GM19463 (cell line): ENCODE results near the gene GRPEL2.
A peak's percentile ranks its signal among the peaks of the same experiment; 100 is the strongest.
"Not testable (repeated sequence)": the region's sequence is repeated elsewhere in the genome, so short reads cannot be mapped to it uniquely, and the experiment has no call there.

Experiments
- ATAC-seq: cut with Tn5 transposase; IDR thresholded peaks from one replicate; pipeline ENCODE4 v1.9.1; 2021; ENCODE audit warnings: mild to moderate bottlenecking, moderate library complexity; ENCODE audit not compliant: unreplicated experiment

GRPEL2 gene

GRCh38 chr5:149374801-149375200, 29.5 kb downstream of the GRPEL2 start:
- ATAC-seq: no peak

- no peak for ATAC-seq
These were observed 30.1 kb downstream of the GRPEL2 start for GRCh38 chr5:149375434-149375833.

GRCh38 chr5:149376104-149376503, 30.8 kb downstream of the GRPEL2 start:
- no peak for ATAC-seq

- ATAC-seq: no peak
These were observed 31.6 kb downstream of the GRPEL2 start for GRCh38 chr5:149376711-149377447.

- no peak for ATAC-seq
These were observed 33.0 kb downstream of the GRPEL2 start for GRCh38 chr5:149378241-149378820.

- ATAC-seq: no peak
These were observed 34.0 kb downstream of the GRPEL2 start, which contains the start of gene IL17B for GRCh38 chr5:149379177-149379761. TSS of gene IL17B (minus strand) at chr5:149379292. CDS start at chr5:149379225, 67 bp downstream.

GRCh38 chr5:149379818-149380374, 34.6 kb downstream of the GRPEL2 start:
- no peak for ATAC-seq

GRCh38 chr5:149380466-149381121, 35.3 kb downstream of the GRPEL2 start:
- ATAC-seq: no peak

GRCh38 chr5:149381261-149381985, 36.1 kb downstream of the GRPEL2 start:
- peak; percentile 14 for ATAC-seq

GRCh38 chr5:149381986-149382338, 36.7 kb downstream of the GRPEL2 start:
- ATAC-seq: peak; percentile 82

GRCh38 chr5:149382517-149383220, 37.4 kb downstream of the GRPEL2 start:
- no peak for ATAC-seq

- ATAC-seq: no peak
These were observed 38.1 kb downstream of the GRPEL2 start for GRCh38 chr5:149383399-149383798.

GRCh38 chr5:149386166-149386565, 40.9 kb downstream of the GRPEL2 start:
- ATAC-seq: no peak

- no peak for ATAC-seq
These were observed 41.9 kb downstream of the GRPEL2 start for GRCh38 chr5:149387081-149387631.

- no peak for ATAC-seq
These were observed 42.7 kb downstream of the GRPEL2 start for GRCh38 chr5:149387982-149388381.

GRCh38 chr5:149388498-149389190, 43.3 kb downstream of the GRPEL2 start:
- ATAC-seq: no peak

- ATAC-seq: no peak
These were observed 44.5 kb downstream of the GRPEL2 start for GRCh38 chr5:149389552-149390495.

- not testable (repeated sequence) for ATAC-seq
These were observed 45.8 kb downstream of the GRPEL2 start for GRCh38 chr5:149391076-149391475.
